IPS-20b (cell line): ENCODE results near the gene DPY19L3.

Experiments used
- H3K27ac ChIP-seq: one replicate; pipeline ENCODE4 v1.5.1; 2013; ENCODE audit warnings: low read length
- H3K27me3 ChIP-seq: 2 replicates; pipeline ENCODE4 v1.6.1; 2013; ENCODE audit warnings: mild to moderate bottlenecking, low read length, inconsistent platforms; ENCODE audit not compliant: insufficient read depth
- H3K36me3 ChIP-seq: 2 replicates; pipeline ENCODE4 v1.6.1; 2013; ENCODE audit warnings: low read depth, mild to moderate bottlenecking, inconsistent platforms, low read length, moderate library complexity; ENCODE audit not compliant: insufficient read depth
- H3K4me1 ChIP-seq: 2 replicates; pipeline ENCODE4 v1.6.1; 2013; ENCODE audit warnings: mild to moderate bottlenecking, control low read depth, inconsistent platforms, low read length, moderate library complexity; ENCODE audit not compliant: insufficient read depth
- H3K4me3 ChIP-seq: 2 replicates; pipeline ENCODE4 v1.5.1; 2013; ENCODE audit warnings: mild to moderate bottlenecking, low read length, inconsistent platforms
- H3K9ac ChIP-seq: 2 replicates; pipeline ENCODE4 v1.6.1; 2013; ENCODE audit warnings: low read depth, mild to moderate bottlenecking, inconsistent platforms, low read length, moderate library complexity
- H3K9me3 ChIP-seq: 2 replicates; pipeline ENCODE4 v1.6.1; 2013; ENCODE audit warnings: mild to moderate bottlenecking, low read depth, low read length, inconsistent platforms; ENCODE audit not compliant: insufficient read depth

DPY19L3 gene

DNA sequence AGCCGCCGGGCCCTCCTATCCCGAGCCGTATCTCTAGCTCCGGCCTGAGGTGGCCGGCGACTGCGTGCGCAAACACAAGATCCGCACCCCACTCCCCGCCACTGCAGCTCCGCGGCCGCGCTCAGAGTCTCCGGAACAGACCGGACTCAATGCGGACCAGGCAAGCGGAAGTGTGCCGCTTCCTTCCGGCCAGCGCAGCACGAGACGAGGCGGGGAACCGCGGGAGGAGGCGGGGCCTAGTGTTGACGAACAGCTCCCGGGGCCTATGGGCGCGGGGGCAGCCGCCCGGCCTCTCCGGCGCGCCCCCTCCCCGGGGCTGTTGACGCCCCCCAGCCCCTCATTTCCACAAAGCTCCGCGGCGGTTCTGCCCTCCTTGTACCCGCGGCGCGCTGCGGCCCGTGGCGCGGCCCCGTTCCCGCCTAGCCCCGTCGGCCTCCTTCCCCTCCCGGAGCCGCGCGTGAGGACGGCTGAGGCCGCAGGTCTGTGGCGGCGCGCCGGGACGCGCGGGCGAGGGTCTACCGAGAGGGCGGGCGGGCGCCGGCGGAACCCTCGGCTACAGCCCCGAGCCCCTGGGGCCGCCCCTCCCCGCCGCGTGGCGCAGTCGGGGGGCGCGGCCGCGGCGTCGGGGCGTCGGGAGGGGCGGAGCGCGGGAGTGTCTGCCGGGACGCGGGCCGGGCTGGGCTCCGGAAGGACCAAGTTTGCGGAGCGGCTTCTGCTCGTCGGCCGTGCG is at the start of gene DPY19L3:
Gene DPY19L3 (plus strand): TSS at position 340 of the 730 bp plus-strand sequence. CDS start 2,484 bp downstream, outside the sequence.
- Histone ChIP-seq H3K4me3 (peak within 1 kb of the TSS; percentile 79), H3K36me3 (peaks cover 34% of the 10 kb centered on the region), H3K4me1 (peaks cover 14% of the 10 kb centered on the region; the same call in 1 of the 2 replicates)

DNA sequence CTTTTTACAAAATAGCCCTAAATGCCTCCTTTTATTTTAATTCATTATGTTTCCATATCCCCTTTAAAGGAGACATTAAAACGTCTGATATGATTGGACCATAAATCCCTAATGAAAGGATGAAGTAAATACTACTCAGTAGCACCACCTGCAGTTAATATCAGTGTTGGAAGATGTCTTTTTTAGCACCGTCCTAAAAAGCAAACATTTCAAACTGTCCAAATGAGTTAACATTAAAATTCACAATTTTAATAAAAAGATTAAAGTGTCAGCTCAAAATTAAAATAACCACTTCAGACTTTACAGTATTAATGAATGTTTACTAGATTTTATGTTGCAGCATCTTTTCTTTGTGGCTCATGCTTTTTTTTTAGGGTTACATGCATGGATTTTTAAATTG is 47.9 kb upstream of the DPY19L3 start:
- H3K27ac ChIP-seq, result no peak overlapping the region
- H3K9ac ChIP-seq, result no peak overlapping the region
- no peaks in the 10 kb centered on the region for H3K9me3 ChIP-seq
- no peak overlapping the region for H3K4me3 ChIP-seq
- H3K36me3 ChIP-seq, result peaks cover 95% of the 10 kb centered on the region
- no peaks in the 10 kb centered on the region for H3K27me3 ChIP-seq
- no peaks in the 10 kb centered on the region for H3K4me1 ChIP-seq

More for the DNA sequence above, at the start of gene DPY19L3:
- Histone ChIP-seq H3K27me3 (no peaks in the 10 kb centered on the region), H3K9ac (peak within 1 kb of the TSS; percentile 92), H3K27ac (peak within 1 kb of the TSS; percentile 90), H3K9me3 (no peaks in the 10 kb centered on the region)

DNA sequence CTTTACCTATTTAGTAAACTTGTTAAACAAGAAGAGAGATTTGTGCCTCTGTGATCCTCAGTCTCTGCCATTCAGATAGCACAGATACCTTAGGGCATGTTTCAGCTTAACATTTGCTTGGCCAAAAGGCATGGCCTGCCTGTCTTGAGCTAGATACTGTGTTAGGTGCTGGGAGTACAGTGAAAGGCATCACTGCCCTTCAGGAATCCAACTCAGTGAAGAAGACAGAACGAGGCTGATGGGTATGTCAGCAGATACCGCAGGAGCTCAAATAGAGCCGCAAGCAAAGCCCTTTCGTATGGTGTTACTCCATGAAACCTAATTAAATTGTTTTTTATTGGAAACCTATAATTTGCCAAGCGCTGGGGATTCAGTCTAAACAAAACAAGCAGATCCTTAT is 47.2 kb upstream of the DPY19L3 start:
- H3K36me3 ChIP-seq, result peaks cover 95% of the 10 kb centered on the region

DNA sequence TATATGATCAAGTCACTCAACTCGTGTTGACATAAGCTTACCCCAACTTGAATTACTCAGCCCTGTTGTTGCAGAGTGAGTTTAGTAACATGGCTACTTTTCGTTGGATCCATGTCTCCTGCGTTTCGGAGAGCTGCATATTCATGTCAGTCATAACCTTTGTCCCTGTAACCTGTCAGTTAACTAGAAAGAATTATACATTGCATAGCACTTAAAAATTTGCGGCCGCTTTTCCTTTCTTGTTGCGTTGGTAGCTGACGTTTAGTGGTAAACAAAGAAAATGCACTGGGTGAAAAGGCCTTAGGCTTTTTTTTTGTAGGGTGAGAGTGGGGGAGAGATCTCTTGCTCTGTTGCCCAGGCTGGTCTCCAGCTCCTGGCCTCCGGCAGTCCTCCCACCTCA is 46.0 kb upstream of the DPY19L3 start:
- Histone ChIP-seq H3K9me3 (no peaks in the 10 kb centered on the region), H3K27me3 (no peaks in the 10 kb centered on the region), H3K4me1 (no peaks in the 10 kb centered on the region), H3K4me3 (no peak overlapping the region), H3K27ac (no peak overlapping the region), H3K36me3 (peaks cover 89% of the 10 kb centered on the region), H3K9ac (no peak overlapping the region)

More for the DNA sequence above, 47.2 kb upstream of the DPY19L3 start:
- Histone ChIP-seq H3K9me3 (no peaks in the 10 kb centered on the region), H3K4me3 (no peak overlapping the region), H3K27ac (no peak overlapping the region), H3K4me1 (no peaks in the 10 kb centered on the region), H3K9ac (no peak overlapping the region), H3K27me3 (no peaks in the 10 kb centered on the region)

- H3K36me3 ChIP-seq, result peaks cover 89% of the 10 kb centered on the region
- no peaks in the 10 kb centered on the region for H3K9me3 ChIP-seq
- no peak overlapping the region for H3K27ac ChIP-seq
- H3K9ac ChIP-seq, result no peak overlapping the region
- no peak overlapping the region for H3K4me3 ChIP-seq
- no peaks in the 10 kb centered on the region for H3K27me3 ChIP-seq
- H3K4me1 ChIP-seq, result no peaks in the 10 kb centered on the region
Measured at GRCh38 chr19:32361574-32362317, 43.8 kb upstream of the DPY19L3 start.

GRCh38 chr19:32362318-32362691 is 43.3 kb upstream of the DPY19L3 start:
- H3K36me3 ChIP-seq, result peaks cover 89% of the 10 kb centered on the region
- no peaks in the 10 kb centered on the region for H3K4me1 ChIP-seq
- H3K9me3 ChIP-seq, result no peaks in the 10 kb centered on the region
- H3K27ac ChIP-seq, result no peak overlapping the region
- no peak overlapping the region for H3K9ac ChIP-seq
- no peak overlapping the region for H3K4me3 ChIP-seq
- H3K27me3 ChIP-seq, result no peaks in the 10 kb centered on the region

DNA sequence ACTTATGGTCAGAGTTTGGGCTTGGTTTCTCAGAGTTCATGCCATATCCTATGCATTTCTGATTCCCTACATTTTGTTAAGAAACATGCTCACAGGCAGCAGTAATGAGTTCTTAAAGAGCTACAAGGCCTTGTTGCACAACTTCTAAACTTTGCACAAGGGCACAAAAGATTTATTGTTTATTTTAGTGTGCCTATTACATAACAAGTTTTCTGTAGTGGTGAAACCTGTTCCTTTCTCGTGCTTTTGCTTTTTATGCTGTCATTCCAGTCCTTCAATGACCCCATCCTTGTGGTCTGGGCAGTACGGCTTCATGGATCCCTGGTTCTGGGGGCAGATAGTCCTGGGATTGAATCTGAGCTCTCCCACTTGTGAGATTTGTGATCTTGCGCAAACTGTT is 42.4 kb upstream of the DPY19L3 start:
- Histone ChIP-seq H3K9me3 (no peaks in the 10 kb centered on the region), H3K9ac (no peak overlapping the region), H3K4me3 (no peak overlapping the region), H3K27me3 (no peaks in the 10 kb centered on the region), H3K27ac (no peak overlapping the region), H3K4me1 (no peaks in the 10 kb centered on the region), H3K36me3 (peaks cover 88% of the 10 kb centered on the region)

DNA sequence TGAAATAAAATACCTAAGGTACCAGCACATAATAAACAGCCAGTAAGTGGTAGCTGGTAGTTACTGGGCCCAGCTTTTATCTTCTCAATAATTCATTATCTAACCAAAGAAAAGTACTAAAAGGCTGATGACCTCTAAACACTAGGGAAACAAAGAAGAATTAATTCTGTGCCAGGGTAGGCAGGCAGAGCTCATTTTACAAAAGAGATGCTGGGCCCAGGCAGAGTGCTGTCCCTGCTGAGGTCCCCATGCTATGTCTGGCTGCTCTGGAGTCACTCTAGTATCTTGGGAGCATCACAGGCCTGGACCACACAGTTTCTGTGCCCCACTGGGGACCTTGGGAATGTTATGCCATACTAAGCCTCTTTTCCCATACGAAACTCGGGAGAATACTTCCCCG is 41.9 kb upstream of the DPY19L3 start:
- Histone ChIP-seq H3K4me1 (no peaks in the 10 kb centered on the region), H3K9me3 (no peaks in the 10 kb centered on the region), H3K27me3 (no peaks in the 10 kb centered on the region), H3K27ac (no peak overlapping the region), H3K4me3 (no peak overlapping the region), H3K36me3 (peaks cover 88% of the 10 kb centered on the region), H3K9ac (no peak overlapping the region)

DNA sequence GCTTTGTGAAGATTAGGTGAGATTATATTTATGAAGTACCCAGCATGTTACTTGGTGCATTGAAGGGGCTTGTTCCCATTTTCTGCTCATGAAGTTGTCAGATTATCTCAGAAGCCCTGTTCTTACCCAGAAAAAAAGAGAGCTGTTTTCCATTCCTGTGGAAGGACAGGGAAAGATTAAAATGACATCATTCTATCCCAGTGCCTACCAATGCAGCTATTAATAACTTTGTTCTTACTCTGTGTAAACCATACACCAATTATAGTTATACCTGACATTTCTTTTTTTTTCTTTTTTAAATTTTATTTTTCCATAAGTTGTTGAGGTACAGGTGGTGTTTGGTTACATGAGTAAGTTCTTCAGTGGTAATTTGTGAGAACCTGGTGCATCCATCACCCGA is 41.5 kb upstream of the DPY19L3 start:
- H3K27ac ChIP-seq, result no peak overlapping the region
- H3K4me1 ChIP-seq, result no peaks in the 10 kb centered on the region
- H3K27me3 ChIP-seq, result no peaks in the 10 kb centered on the region

DNA sequence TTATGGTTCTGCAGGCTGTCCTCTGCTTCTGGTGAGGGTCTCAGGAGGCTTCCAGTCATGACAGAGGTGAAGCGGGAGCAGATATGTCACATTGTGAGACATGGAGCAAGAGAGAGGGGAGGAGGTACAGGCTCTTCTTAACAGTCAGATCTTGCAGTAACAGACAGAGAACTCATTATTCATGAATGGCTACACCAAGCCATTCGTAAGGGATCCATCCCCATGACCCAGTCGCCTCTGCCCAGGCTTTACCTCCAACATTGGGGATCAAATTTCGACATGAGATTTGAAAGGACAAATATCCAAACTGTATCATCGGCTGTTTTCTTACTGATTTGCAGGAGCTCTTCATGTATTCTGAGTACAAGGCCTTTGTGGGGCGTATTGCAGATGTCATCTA is 38.5 kb upstream of the DPY19L3 start:
- Histone ChIP-seq H3K27ac (no peak overlapping the region), H3K27me3 (no peaks in the 10 kb centered on the region), H3K9me3 (no peaks in the 10 kb centered on the region), H3K4me1 (no peaks in the 10 kb centered on the region), H3K9ac (no peak overlapping the region), H3K36me3 (peaks cover 72% of the 10 kb centered on the region), H3K4me3 (no peak overlapping the region)

More for the DNA sequence above, 41.5 kb upstream of the DPY19L3 start:
- Histone ChIP-seq H3K9me3 (no peaks in the 10 kb centered on the region), H3K36me3 (peaks cover 87% of the 10 kb centered on the region), H3K9ac (no peak overlapping the region), H3K4me3 (no peak overlapping the region)

DNA sequence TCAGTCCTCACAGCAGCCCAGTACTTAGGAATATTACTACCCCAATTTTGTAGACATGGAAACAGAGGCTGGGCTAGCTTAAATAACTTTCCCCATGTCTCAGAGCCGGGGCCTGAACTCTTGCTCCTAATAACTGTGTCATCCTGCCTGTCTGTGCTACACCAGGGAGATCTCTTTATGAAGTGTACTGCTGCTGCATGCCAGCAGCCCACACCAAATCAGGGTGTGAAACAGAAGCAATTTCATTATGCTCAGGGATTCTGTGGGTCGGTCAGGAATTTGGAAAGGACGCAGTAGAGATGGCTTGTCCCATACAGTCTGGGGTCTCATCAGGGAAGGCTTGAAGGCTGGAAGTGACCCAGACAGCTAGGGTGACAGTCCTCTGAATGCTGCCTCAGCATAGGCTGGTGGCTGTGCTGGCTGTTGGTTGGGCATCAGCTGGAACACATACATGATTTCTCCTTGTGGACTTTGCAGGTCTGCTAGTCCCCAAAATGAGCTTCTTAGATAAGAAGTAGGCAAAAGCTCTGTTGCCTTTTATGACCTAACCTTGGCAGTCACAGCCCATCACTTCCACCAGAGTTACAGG is 37.5 kb upstream of the DPY19L3 start:
- Histone ChIP-seq H3K9ac (no peak overlapping the region), H3K36me3 (peaks cover 72% of the 10 kb centered on the region), H3K9me3 (no peaks in the 10 kb centered on the region), H3K27me3 (no peaks in the 10 kb centered on the region), H3K4me3 (no peak overlapping the region), H3K4me1 (no peaks in the 10 kb centered on the region), H3K27ac (no peak overlapping the region)

GRCh38 chr19:32368787-32369186 is 36.8 kb upstream of the DPY19L3 start:
- Histone ChIP-seq H3K9me3 (no peaks in the 10 kb centered on the region), H3K36me3 (peaks cover 72% of the 10 kb centered on the region), H3K27ac (no peak overlapping the region), H3K4me1 (no peaks in the 10 kb centered on the region), H3K27me3 (no peaks in the 10 kb centered on the region), H3K9ac (no peak overlapping the region), H3K4me3 (no peak overlapping the region)
